Left colon (tissue), 2 donors: Measurements from ENCODE around the gene UBE2E1. TPM values are rescaled to one million over a fixed set of nuclear protein-coding genes. Genes with fewer than 3 reads are reported as not detected.
"Not testable (repeated sequence)": the region's sequence is repeated elsewhere in the genome, so short reads cannot be mapped to it uniquely, and the experiment has no call there.

ENCODE experiments used
- ATAC-seq: fragments of 200-7000 bp; cut with Tn5 transposase; one replicate; pipeline ENCODE4 v1.9.1; 2020; ENCODE audit warnings: mild to moderate bottlenecking, moderate library complexity
- DNase-seq, 2 donors: peaks; one replicate each; pipeline ENCODE4 v3.0.0-alpha.2; 2020
- intact Hi-C, 2 donors: fragments of 100-400 bp; cut with DNase I in 1 of 2; cut with micrococcal nuclease in 1 of 2; formaldehyde crosslinking; loops; one replicate each; pipeline versions ENCODE4 v1.11.2 to v1.14.0; 2022; cut with DNase I, micrococcal nuclease
- total RNA-seq, 2 donors: library from RNA; stranded (reverse); fragmentation: NEBNext Ultra II Directional; extraction: Animal tissue kit (Norgen Biotek cat#: 25700); gene quantifications; one replicate each; pipeline ENCODE4 v1.2.1, GENCODE V29; 2021
- donor health status: DM: no; HTN: no; CAD: no.
- donor health status: DM: yes; HTN: yes; CAD: no.

UBE2E1 gene
- total RNA-seq, 2 donors from 2014 or later, result 65.6 to 96.3 TPM

DNA sequence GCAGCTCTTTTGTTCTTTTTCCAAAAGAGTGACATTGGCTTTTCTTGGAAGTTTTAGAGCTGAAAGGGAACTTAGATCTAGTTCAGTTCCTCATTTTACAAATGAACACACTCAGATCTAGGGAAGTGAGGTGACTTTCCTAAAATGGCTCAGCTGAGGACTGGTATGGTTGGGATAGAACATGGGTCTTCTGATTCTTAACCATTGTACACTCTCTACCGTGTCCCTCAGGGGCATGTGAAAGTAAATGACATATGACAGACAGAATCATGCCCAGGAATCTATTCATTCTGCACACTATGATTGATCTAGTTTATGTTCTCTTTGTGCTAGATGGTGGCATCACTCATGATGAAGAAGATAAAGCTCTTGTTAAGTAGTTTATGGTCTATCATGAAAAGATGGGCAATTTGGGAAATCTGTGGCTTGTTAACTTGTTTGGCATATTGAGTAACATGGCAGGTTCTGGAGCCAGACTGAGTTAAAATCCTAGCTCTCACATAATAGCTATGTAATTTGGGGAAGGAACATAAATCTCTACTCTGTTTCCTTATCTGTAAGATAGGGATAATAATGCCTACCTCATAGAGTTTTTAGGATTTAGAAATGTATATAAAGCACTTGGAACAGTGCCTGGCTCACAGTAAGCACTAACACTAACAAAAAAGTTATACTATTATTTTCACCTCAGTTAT, 30.9 kb downstream of the UBE2E1 start:
- intact Hi-C loops, result no loop called here
- no peak for ATAC-seq

DNA sequence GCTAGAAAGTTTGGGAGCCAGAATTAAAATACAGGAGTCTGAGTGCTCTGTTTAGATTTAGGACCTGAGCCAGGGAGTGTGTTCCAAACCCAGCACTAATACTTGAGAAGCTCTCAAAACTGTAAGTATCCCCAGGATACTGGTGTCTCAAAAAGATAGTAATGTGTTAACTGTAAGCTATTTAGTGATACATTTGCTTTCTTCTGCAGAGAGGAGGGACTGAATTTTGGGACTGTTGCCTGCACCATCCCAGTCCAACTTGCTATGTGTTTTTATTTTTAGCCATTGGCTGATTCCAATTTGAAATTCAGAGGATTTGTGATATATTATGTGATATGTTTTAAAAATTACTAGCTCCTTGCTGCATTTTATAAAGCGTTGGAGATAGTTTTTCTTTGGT, 31.5 kb downstream of the UBE2E1 start:
- intact Hi-C loops, result no loop called here
- DNase-seq, result no peak
- no peak for ATAC-seq

More for the DNA sequence above, 30.9 kb downstream of the UBE2E1 start:
- no peak for DNase-seq

DNA sequence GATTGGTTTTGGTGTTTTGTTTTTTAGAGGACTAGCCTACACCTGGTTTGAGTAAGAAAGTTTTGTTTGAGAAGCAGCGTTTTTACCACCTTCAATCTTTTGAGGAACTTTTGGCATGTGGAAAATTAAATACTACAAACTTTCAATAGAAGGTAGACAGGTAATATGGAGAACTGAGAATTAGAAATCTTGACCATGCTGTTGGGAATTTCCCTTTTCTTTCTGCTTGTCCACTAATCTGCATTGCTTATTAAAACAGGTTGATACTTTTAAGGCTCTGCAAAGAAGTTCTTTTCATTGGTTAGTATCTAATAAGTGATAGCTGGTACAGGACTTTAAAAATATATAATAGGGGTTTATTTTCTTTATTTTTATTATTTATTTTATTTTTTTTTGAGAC, 31.9 kb downstream of the UBE2E1 start:
- ATAC-seq (no peak), DNase-seq (no peak)
- intact Hi-C loops, result no loop called here

DNA sequence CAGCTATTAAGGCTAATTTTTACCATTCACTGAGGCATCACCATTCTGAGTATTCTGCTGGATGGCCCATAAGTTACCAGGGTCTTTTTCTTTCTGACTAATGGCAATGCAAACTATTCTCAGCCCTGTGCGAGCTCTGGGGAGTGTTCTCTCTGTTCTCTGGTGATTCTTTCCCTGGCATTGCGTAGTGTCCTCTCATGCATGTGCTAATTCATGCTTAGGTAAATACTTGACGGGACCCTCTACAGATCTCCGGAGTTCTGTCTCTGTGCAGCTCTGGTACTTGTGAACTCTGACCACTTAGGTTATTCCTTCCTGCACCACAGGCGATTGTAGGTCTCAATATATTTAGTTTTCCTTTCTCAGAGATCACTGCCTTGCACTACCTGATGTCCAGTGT, 34.8 kb downstream of the UBE2E1 start:
- ATAC-seq (no peak), DNase-seq (no peak)
- intact Hi-C loops, result no loop called here

DNA sequence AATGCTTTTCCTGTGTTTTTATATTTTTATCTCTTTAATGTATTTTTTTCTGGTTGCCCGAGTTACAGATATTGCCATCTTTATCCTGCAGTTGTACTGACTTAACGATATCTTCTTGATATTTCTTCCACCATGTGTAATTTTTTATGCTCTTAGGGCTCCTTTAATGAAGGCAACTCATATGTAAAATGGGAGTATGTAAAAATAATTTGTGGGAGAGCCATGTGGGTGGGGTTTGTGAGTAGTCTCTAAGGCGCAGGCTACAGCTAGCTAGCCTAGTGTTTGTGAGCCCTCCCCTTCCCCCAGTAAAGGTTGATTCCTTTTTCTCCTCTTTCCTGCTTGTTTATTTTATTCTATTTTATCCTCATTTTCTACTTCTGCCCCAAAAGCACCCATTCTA, 38.1 kb downstream of the UBE2E1 start:
- intact Hi-C loops, result no loop called here
- no peak for ATAC-seq

DNA sequence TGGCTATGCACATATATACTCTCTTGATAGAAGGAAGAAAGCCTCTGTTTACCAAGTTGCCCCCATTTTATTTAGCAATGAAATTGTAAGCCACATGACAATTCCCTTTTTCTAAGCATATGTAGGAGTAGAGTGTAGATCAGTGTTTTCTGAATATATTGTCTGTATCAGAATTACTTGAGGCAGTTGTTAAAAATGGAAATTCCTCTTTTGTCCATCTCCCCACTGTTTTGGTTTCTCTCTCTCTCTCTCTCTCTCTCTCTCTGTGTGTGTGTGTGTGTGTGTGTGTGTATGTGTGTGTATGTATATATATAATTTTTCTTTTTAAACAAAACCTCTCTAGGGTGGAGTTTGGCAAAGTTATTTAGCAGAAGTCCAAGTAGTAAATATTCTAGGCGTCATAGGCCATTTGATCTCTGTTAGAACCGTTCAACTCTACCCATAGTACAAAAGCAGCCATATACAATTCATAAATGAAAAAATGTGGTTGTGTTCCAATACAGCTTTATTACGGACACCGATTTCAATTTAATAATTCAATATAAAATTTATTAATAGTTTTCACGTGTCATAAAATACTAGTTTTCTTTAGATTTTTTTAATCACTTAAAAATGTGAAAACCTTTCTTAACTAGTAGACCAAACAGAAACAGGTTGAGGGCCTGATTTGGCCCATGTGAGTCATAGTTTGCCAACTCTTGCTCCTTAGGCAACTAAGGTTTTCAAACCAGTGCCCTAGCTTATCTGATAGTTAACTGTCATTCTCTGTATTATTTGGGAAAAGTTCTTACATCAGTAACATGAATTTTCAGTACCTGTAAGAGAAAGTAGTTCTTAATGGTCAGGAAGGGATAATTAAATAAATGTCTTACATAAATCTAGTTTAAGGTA, 39.8 kb downstream of the UBE2E1 start:
- DNase-seq, result no peak
- intact Hi-C loops, result no loop called here
- ATAC-seq, result no peak

More for the DNA sequence above, 38.1 kb downstream of the UBE2E1 start:
- DNase-seq, result no peak

DNA sequence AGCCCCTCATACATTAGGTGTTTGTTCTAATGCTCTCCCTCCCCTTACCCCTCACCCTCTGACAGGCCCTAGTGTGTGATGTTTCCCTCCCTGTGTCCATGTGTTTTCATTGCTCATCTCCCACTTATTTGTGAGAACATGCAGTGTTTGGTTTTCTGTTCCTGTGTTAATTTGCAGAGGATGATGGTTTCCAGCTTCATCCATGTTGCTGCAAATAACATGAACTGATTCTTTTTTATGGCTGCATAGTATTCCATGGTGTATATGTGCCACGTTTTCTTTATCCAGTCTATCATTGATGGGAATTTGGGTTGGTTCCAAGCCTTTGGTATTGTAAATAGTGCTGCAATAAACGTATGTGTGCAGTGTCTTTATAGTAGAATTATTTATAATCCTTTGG, 43.7 kb downstream of the UBE2E1 start:
- ATAC-seq, DNase-seq, intact Hi-C loops: not testable (repeated sequence)

DNA sequence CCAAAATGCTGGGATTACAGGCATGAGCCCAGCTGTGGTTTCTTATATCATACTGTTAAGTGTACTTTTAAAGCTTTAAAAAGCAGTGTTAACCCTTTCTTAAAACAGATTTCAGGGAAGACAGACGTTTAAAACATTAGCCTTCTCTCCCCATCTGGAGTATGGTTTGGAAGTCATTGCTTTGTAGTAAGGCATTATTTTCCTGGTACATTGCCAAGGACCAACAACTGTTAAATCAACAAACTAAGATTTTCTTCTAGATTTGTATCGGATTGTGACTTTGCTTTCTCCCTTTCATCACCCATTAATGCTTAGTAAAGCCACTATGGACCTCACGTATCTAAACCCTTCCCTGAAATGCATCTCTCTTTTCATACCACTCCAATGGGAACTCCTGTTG, 50.5 kb downstream of the UBE2E1 start:
- intact Hi-C loops, result no loop called here
- DNase-seq, result no peak
- ATAC-seq, result no peak

DNA sequence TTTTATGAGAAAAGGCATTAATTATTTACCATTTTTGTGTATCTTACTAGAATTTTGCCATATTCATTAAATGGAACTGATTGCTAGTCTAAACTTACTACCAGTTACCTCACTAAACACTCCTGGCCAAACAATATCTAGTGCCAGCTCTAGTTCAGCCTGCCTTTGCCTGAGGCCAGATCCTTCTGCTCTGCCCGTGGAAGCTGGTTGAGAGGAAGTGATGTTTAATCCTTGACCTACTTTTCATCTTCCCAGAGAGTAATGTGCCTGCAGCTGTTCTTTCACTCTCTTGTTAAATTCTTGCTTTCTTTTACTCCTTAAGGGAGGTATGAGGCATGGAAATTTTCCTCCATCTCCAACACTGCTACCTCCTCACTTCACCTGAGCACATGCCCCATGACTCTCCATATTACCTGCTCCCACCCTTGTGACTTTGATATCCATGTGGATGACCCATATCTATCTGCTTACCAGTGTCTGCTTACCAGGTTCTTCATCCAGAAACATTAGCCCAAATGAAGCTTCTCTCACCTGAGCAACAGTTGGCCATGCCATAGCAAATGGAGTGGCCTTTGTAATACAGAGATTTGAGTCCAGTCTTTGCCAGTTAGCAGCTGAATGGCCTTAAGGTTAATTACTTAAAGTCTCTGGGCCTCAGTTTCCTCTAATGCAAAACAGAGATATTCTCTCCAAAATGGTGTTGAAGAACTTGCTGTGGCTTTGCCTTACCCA, 53.4 kb downstream of the UBE2E1 start:
- peak; percentile 35 for ATAC-seq
- intact Hi-C loops, result no loop called here
- DNase-seq, result no peak

DNA sequence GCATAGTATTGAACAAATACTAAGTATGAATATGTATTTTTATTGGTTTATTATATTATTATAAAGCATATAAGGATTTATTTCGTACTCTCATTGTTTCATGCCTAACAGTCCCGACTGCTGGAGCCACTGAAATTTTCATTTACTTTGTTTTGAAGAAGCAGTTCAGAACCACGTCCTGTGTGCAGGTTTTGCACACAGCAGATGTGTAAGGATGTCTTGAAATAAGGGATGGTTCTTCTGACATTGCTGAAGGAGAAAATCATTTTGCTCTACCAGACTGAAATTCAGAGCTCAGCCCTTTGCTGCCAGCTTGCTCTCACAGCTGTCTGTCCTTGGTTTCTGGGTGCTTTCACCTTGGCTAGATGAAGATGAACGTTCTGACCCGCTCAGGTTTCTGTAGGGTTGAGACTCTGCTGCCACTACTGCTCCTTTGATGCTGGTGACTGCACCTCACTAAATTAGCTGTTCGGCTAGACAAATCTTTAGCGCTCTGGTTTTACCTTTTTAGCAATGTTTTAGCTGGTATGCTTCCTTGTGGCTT, 54.2 kb downstream of the UBE2E1 start:
- intact Hi-C loops, result no loop called here
- no peak for ATAC-seq
- DNase-seq, result no peak

DNA sequence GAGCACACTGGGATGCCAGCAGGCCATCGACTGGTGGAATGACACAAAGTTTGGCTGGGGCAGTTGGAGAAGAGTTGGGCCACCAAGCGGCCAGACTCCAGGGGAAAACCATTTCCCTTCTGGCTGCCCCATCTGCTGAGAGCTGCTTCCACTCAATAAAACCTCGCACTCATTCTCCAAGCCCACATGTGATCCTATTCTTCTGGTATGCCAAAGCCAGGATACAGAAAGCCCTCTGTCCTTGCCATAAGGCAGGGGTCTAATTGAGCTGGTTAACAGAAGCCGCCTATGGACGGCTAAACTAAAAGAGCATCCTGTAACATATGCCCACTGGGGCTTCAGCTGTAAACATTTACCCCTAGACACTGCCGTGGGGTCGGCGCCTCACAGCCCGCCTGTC, 55.9 kb downstream of the UBE2E1 start:
- DNase-seq (no peak), ATAC-seq (no peak)
- intact Hi-C loops, result no loop called here

DNA sequence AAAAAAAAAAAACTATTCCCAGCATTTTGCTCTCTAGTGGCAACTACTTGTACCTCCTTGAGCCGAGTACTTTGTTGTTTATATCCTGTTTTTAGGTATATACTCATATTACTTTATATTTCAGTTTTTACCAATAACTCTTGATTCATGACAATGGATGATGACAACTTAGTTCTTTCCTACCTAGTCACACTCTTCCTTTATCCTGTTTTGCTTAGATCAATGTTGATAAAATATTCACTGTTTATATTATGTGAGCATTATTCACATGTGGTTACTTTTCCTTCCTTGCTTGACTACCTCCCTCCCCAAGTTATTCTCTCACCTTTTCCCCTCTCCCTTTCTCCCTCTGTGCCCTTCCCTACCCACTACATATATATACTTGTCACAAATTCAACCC, 57.3 kb downstream of the UBE2E1 start:
- intact Hi-C loops, result no loop called here
- no peak for ATAC-seq
- no peak for DNase-seq

DNA sequence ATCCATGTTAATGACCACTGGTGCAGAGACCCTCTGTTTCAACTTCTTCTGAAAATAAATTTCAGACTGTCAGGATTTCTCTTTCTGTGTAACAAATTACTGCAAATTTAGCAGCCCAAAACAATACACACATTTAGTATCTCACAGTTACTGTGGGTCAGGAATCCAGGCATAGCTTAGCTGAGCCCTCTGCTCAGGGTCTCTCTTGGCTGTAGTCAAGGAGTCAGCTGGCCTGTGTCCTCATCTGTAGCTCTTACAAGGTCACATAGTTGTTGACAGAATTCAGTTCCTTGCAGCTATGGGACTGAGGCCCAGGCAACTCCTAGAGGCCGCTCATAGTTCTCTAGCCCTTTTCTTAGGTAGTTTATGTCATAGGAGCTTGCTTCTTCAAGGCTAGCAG, 59.2 kb downstream of the UBE2E1 start:
- ATAC-seq, result no peak
- intact Hi-C loops, result no loop called here

DNA sequence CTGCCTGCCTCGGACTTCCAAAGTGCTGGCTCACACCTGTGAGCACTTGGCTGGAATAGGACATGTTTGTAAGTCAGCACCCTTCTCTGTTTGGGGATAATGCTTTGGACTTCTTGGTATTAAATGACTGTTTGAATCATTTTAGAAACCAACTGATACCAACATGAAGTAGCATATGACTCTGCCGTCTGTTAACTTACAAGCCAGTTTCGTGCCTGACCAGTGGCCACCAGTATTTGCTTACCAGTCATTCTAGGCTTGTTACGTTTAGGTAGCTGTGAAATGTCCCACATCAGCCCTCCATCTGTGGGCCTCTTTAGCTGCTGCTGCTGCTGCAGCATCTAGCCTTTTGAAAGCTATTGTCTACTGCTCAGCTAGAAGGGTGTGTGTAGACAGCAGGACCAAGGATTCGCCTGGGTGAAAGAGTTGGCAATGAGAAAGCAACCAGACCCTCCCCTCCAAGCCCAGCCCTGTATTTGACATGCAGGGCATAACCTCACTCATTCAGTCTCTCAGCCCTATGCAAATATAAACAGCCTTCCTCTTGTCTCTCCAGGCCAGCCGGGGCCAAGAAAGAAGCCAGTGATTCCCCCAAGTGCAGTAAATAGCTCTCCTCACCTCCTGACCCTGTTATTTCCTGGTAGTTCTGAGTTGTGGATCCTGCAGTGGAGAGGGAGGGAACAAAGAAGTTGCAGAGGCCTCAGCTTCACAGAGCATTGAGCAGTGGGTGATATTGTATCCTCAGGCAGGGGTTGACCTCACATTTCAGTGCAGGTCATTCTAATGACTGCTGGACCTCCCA, 60.0 kb downstream of the UBE2E1 start:
- ATAC-seq (peak; percentile 85), DNase-seq (peak; percentile 19 to 33)
- intact Hi-C loops, result no loop called here

More for the DNA sequence above, 59.2 kb downstream of the UBE2E1 start:
- no peak for DNase-seq

DNA sequence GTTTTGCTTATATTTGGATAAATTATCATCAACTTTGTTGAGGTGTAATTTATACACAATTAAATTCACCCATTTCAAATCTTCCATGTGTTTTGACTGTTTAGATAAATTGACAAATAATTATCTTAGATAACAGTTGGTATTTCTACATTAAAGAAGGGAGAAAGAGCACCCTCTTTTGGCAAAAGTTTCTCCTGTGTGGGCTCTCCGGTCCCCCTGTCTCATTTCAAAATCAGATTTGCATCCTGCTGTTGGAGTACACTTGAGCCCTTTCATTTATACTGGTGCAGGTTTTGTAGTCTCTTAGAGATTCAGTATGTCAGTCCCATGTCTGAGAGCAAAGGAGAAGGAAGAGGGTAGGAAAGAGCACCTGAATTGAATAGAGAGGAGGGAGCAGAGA, 61.6 kb downstream of the UBE2E1 start:
- intact Hi-C loops, result no loop called here
- DNase-seq, result no peak
- no peak for ATAC-seq

DNA sequence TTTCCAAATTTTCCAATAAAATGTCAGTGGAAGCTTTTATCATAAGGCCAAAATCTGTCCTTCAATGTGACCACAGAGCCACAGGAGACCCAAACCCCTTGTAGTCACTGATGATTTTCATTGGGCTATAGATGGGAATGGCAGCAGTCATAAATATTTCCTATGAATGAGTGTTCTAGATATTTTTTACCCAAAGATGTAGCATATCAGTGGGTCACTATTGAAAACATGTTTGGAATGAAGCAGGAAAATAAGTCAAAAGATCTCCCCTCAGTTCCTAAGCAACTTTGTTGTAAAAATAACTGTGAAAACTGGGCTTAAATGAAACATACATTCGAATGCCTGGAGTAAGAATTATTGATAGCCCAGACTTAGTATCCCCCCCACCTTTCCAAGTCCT, 62.1 kb downstream of the UBE2E1 start:
- intact Hi-C loops, result no loop called here
- ATAC-seq (no peak), DNase-seq (no peak)

DNA sequence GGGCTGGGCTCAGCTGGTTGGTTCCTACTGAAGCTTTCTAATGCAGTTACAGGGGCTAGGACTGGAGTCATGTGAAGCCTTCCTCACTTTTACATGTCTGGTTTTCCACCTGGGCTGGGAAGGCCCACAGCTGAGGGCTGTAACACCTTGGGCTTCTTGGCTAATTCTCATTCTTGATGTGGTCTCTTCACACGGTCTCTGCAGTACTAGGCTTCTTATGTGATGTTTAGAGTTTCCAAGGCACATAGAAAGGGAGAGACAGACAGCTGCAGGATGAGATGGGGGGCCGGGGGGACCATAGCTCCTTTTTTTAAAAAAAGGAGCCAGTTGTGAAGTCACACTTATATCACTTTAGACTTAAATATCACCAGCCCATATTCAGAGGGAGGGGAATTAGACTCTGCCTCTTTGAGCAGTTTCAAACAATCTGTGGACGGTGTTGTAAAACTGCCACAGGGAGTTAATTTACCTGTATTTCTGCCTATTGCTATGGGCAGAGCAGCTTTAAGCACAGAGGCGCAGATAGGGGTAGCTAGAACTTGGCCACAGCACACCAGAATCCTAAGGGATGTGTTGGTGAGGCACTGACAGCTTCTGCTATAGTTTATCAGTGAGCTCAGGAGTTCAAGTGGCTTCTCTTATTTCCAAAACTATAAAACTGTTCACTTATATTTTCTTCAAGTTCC, 64.4 kb downstream of the UBE2E1 start:
- ATAC-seq, result no peak
- no peak for DNase-seq
- intact Hi-C loops, result no loop called here

DNA sequence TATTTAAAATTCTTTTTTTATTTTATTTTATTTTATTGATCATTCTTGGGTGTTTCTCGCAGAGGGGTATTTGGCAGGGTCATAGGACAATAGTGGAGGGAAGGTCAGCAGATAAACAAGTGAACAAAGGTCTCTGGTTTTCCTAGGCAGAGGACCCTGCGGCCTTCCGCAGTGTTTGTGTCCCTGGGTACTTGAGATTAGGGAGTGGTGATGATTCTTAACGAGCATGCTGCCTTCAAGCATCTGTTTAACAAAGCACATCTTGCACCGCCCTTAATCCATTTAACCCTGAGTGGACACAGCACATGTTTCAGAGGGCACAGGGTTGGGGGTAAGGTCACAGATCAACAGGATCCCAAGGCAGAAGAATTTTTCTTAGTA, 64.9 kb downstream of the UBE2E1 start:
- DNase-seq, intact Hi-C loops, ATAC-seq: not testable (repeated sequence)
